Measurements from ENCODE around the gene ANKRD18B.
A peak's percentile ranks its signal among the peaks of the same experiment; 100 is the strongest.
"Not testable (repeated sequence)": the region's sequence is repeated elsewhere in the genome, so short reads cannot be mapped to it uniquely, and the experiment has no call there.

ANKRD18B gene

GRCh38 chr9:33523397-33524305 is at the start of gene ANKRD18B:
Gene ANKRD18B (plus strand): TSS chr9:33524251. CDS start chr9:33524490, 239 bp downstream.
- peak; percentile 50 for DNase-seq (ENCODE audit: extremely low spot score)
- POLR2A ChIA-PET: interaction anchor here (0.8 to 1.7 kb wide), 7 partner anchors 13 to 234 kb away, joined by 3 to 10 read pairs (median 4); partner anchors contain the start of genes NFX1 and NOL6
- CTCF ChIA-PET: not testable (repeated sequence)

GRCh38 chr9:33475357-33475756 is 48.7 kb upstream of the ANKRD18B start:
- CTCF ChIA-PET: no interaction called here
- DNase-seq (ENCODE audit: extremely low spot score): no peak
- no peak for TF ChIP-seq SP1 (IDR thresholded peaks at IDR 0.05)
- TF ChIP-seq HDGF (IDR thresholded peaks at IDR 0.05; ENCODE audit: borderline replicate concordance): no peak
- TF ChIP-seq L3MBTL2 (conservative IDR thresholded peaks at IDR 0.05): no peak
- no peak for TF ChIP-seq ELF4 (IDR thresholded peaks at IDR 0.05)
- no peak for TF ChIP-seq FOXM1 (IDR thresholded peaks at IDR 0.05; ENCODE audit: borderline replicate concordance)
- TF ChIP-seq SUZ12 (IDR thresholded peaks at IDR 0.05): no peak
- no peak for TF ChIP-seq LEF1 (IDR thresholded peaks at IDR 0.05; ENCODE audit: borderline replicate concordance)
- TF ChIP-seq TARDBP (IDR thresholded peaks at IDR 0.05): no peak
- TF ChIP-seq NFRKB (IDR thresholded peaks at IDR 0.05): no peak
- TF ChIP-seq PKNOX1 (IDR thresholded peaks at IDR 0.05): no peak
- TF ChIP-seq BHLHE40 (IDR thresholded peaks at IDR 0.05; ENCODE audit: borderline replicate concordance): no peak
- no peak for TF ChIP-seq CTBP1 (IDR thresholded peaks at IDR 0.05; ENCODE audit: borderline replicate concordance)
- POLR2A ChIA-PET: no interaction called here

GRCh38 chr9:33476503-33476902 is 47.5 kb upstream of the ANKRD18B start:
- TF ChIP-seq ELF4 (IDR thresholded peaks at IDR 0.05) (no peak), NFRKB (IDR thresholded peaks at IDR 0.05) (no peak)
- ChIA-PET CTCF (no interaction called here), POLR2A (interaction anchor here (1.5 kb wide), 1 partner anchor 48 kb away, joined by 6 read pairs; the partner anchor contains the start of gene ANKRD18B)
- DNase-seq (ENCODE audit: extremely low spot score): no peak

- POLR2A ChIA-PET: no interaction called here
- CTCF ChIA-PET: no interaction called here
- DNase-seq (ENCODE audit: extremely low spot score): no peak
- TF ChIP-seq FOXM1 (IDR thresholded peaks at IDR 0.05; ENCODE audit: borderline replicate concordance) (no peak), ARNT (IDR thresholded peaks at IDR 0.05) (no peak), HDGF (IDR thresholded peaks at IDR 0.05; ENCODE audit: borderline replicate concordance) (no peak), FOXA1 (IDR thresholded peaks at IDR 0.05) (no peak), ELF4 (IDR thresholded peaks at IDR 0.05) (no peak), L3MBTL2 (conservative IDR thresholded peaks at IDR 0.05) (no peak), TARDBP (IDR thresholded peaks at IDR 0.05) (no peak), SUZ12 (IDR thresholded peaks at IDR 0.05) (no peak), PKNOX1 (IDR thresholded peaks at IDR 0.05) (no peak), NFRKB (IDR thresholded peaks at IDR 0.05) (no peak), BHLHE40 (IDR thresholded peaks at IDR 0.05; ENCODE audit: borderline replicate concordance) (no peak), LEF1 (IDR thresholded peaks at IDR 0.05; ENCODE audit: borderline replicate concordance) (no peak), CTBP1 (IDR thresholded peaks at IDR 0.05; ENCODE audit: borderline replicate concordance) (no peak), FOXK2 (IDR thresholded peaks at IDR 0.05) (no peak), SP1 (IDR thresholded peaks at IDR 0.05) (no peak), ZNF384 (IDR thresholded peaks at IDR 0.05) (no peak)
Measured at GRCh38 chr9:33480106-33480505, 43.9 kb upstream of the ANKRD18B start.

- CTCF ChIA-PET: no interaction called here
- POLR2A ChIA-PET: no interaction called here
- DNase-seq (ENCODE audit: extremely low spot score): no peak
- no peak for TF ChIP-seq PKNOX1 (IDR thresholded peaks at IDR 0.05)
- TF ChIP-seq FOXM1 (IDR thresholded peaks at IDR 0.05; ENCODE audit: borderline replicate concordance): no peak
- no peak for TF ChIP-seq SP1 (IDR thresholded peaks at IDR 0.05)
- no peak for TF ChIP-seq ARNT (IDR thresholded peaks at IDR 0.05)
- no peak for TF ChIP-seq CTBP1 (IDR thresholded peaks at IDR 0.05; ENCODE audit: borderline replicate concordance)
- no peak for TF ChIP-seq NFRKB (IDR thresholded peaks at IDR 0.05)
- no peak for TF ChIP-seq ZNF384 (IDR thresholded peaks at IDR 0.05)
- TF ChIP-seq BHLHE40 (IDR thresholded peaks at IDR 0.05; ENCODE audit: borderline replicate concordance): no peak
- TF ChIP-seq FOXA1 (IDR thresholded peaks at IDR 0.05): no peak
- no peak for TF ChIP-seq LEF1 (IDR thresholded peaks at IDR 0.05; ENCODE audit: borderline replicate concordance)
- TF ChIP-seq TARDBP (IDR thresholded peaks at IDR 0.05): no peak
- no peak for TF ChIP-seq FOXK2 (IDR thresholded peaks at IDR 0.05)
- TF ChIP-seq SUZ12 (IDR thresholded peaks at IDR 0.05): no peak
- TF ChIP-seq L3MBTL2 (conservative IDR thresholded peaks at IDR 0.05): no peak
Measured at GRCh38 chr9:33480976-33481375, 43.1 kb upstream of the ANKRD18B start.

- CTCF ChIA-PET; DNase-seq (ENCODE audit: extremely low spot score); POLR2A ChIA-PET: not testable (repeated sequence)
Measured at GRCh38 chr9:33485312-33485711, 38.7 kb upstream of the ANKRD18B start.

GRCh38 chr9:33489066-33489465 is 35.0 kb upstream of the ANKRD18B start:
- ChIA-PET CTCF (interaction anchor here (0.8 kb wide), 1 partner anchor 13 kb away, joined by 3 read pairs; no protein-coding TSS in a partner anchor), POLR2A (no interaction called here)
- DNase-seq (ENCODE audit: extremely low spot score): no peak
- TF ChIP-seq TARDBP (IDR thresholded peaks at IDR 0.05): no peak
- no peak for TF ChIP-seq FOXA1 (IDR thresholded peaks at IDR 0.05)
- no peak for TF ChIP-seq FOXK2 (IDR thresholded peaks at IDR 0.05)
- TF ChIP-seq LEF1 (IDR thresholded peaks at IDR 0.05; ENCODE audit: borderline replicate concordance): no peak

GRCh38 chr9:33493819-33494218 is 30.2 kb upstream of the ANKRD18B start:
- POLR2A ChIA-PET; DNase-seq (ENCODE audit: extremely low spot score); CTCF ChIA-PET: not testable (repeated sequence)
